IMR-90 (cell line): Measurements from ENCODE around the gene HSPB9. TPM values are rescaled to one million over a fixed set of nuclear protein-coding genes. Genes with fewer than 3 reads are reported as not detected.

Experiments used
- ATAC-seq: fragments of 200-7000 bp; cut with Tn5 transposase; 2 replicates; pipeline ENCODE4 v1.9.1; 2020; ENCODE audit warnings: low read depth, mild to moderate bottlenecking, moderate library complexity
- BruUV-seq: library from RNA; stranded (reverse); fragments of 400-500 nt; replicated peaks from 2 replicates; lab custom pipeline; 2021; lab: Mats Ljungman, UMichigan
- CTCF ChIA-PET: fragments of 300-600 bp; formaldehyde crosslinking; extraction: SDS; loops from one replicate; lab custom pipeline; 2021; ENCODE audit warnings: antibody characterized with exemption; lab: Yijun Ruan, JAX
- POLR2A ChIA-PET: fragments of 300-600 bp; sonication (Branson Sonifier 250); formaldehyde crosslinking; loops from one replicate; lab custom pipeline; 2022; ENCODE audit warnings: antibody characterized with exemption; ENCODE audit not compliant: unreplicated experiment; lab: Charles Lee
- DNase-seq: peaks from one replicate; pipeline ENCODE4 v3.0.0; 2013
- H2AFZ ChIP-seq: replicated peaks from 2 replicates; pipeline ENCODE3; 2013; ENCODE audit warnings: low read length, mild to moderate bottlenecking; ENCODE audit not compliant: poor library complexity
- H2AK5ac ChIP-seq: 2 replicates; pipeline ENCODE4 v1.6.1; 2013; ENCODE audit warnings: low read depth, low read length, inconsistent platforms
- H2AK9ac ChIP-seq: replicated peaks from 2 replicates; pipeline ENCODE3; 2013; ENCODE audit warnings: mild to moderate bottlenecking, low read depth, low read length, moderate library complexity; ENCODE audit not compliant: poor library complexity
- H2BK120ac ChIP-seq: 2 replicates; pipeline ENCODE4 v1.6.1; 2013; ENCODE audit warnings: low read depth, low read length, inconsistent platforms
- H2BK15ac ChIP-seq: 3 replicates; pipeline ENCODE4 v1.6.1; 2013; ENCODE audit warnings: low read depth, low read length, inconsistent platforms
- H2BK20ac ChIP-seq: 2 replicates; pipeline ENCODE4 v1.6.1; 2013; ENCODE audit warnings: low read depth, mild to moderate bottlenecking, inconsistent platforms, low read length, moderate library complexity
- H2BK5ac ChIP-seq: 2 replicates; pipeline ENCODE4 v1.6.1; 2013; ENCODE audit warnings: mild to moderate bottlenecking, low read depth, low read length, inconsistent platforms; ENCODE audit not compliant: poor library complexity, severe bottlenecking
- H3K14ac ChIP-seq: replicated peaks from 2 replicates; pipeline ENCODE4 v1.6.1; 2013; ENCODE audit warnings: low read depth, low read length, inconsistent platforms
- H3K18ac ChIP-seq: 2 replicates; pipeline ENCODE4 v1.6.1; 2013; ENCODE audit warnings: low read depth, low read length, control low read depth
- H3K23ac ChIP-seq: 2 replicates; pipeline ENCODE4 v1.6.1; 2013; ENCODE audit warnings: low read depth, low read length, inconsistent platforms
- H3K27ac ChIP-seq: 2 replicates; pipeline ENCODE4 v1.5.1; 2013; ENCODE audit warnings: mild to moderate bottlenecking, control low read depth, low read length; ENCODE audit not compliant: insufficient read depth
- H3K27me3 ChIP-seq: 2 replicates; pipeline ENCODE4 v1.6.1; 2013; ENCODE audit warnings: low read length; ENCODE audit not compliant: control insufficient read depth, insufficient read depth
- H3K36me3 ChIP-seq: 2 replicates; pipeline ENCODE4 v1.6.1; 2013; ENCODE audit warnings: low read length, mixed read lengths; ENCODE audit not compliant: control insufficient read depth, insufficient read depth
- H3K4ac ChIP-seq: 2 replicates; pipeline ENCODE4 v1.6.1; 2013; ENCODE audit warnings: low read depth, low read length, inconsistent platforms
- H3K4me1 ChIP-seq: 2 replicates; pipeline ENCODE4 v1.6.1; 2013; ENCODE audit warnings: low read length, mixed read lengths; ENCODE audit not compliant: control insufficient read depth, insufficient read depth
- H3K4me2 ChIP-seq: 2 replicates; pipeline ENCODE4 v1.6.1; 2013; ENCODE audit warnings: low read depth, mild to moderate bottlenecking, control low read depth, low read length, moderate library complexity
- H3K4me3 ChIP-seq: 2 replicates; pipeline ENCODE4 v1.5.1; 2013; ENCODE audit warnings: low read depth, mild to moderate bottlenecking, control low read depth, low read length, moderate library complexity; ENCODE audit not compliant: insufficient read depth
- H3K56ac ChIP-seq: 2 replicates; pipeline ENCODE4 v1.6.1; 2013; ENCODE audit warnings: low read length, inconsistent platforms; ENCODE audit not compliant: insufficient read depth; ENCODE audit errors: extremely low read depth
- H3K79me1 ChIP-seq, 2 experiments: 2 replicates each; pipeline ENCODE4 v1.6.1; 2013; ENCODE audit warnings: low read length in 2 of 2, inconsistent platforms in 1 of 2, low read depth in 1 of 2
- H3K9ac ChIP-seq: 2 replicates; pipeline ENCODE4 v1.6.1; 2013; ENCODE audit warnings: low read depth, low read length, control low read depth
- H3K9me1 ChIP-seq: 2 replicates; pipeline ENCODE4 v1.6.1; 2013; ENCODE audit warnings: low read length, inconsistent platforms; ENCODE audit not compliant: insufficient read depth
- H3K9me3 ChIP-seq: 2 replicates; pipeline ENCODE4 v1.6.1; 2013; ENCODE audit warnings: low read length; ENCODE audit not compliant: control insufficient read depth, insufficient read depth
- H4K20me1 ChIP-seq: 2 replicates; pipeline ENCODE4 v1.6.1; 2013; ENCODE audit warnings: low read length, inconsistent platforms; ENCODE audit not compliant: insufficient read depth
- H4K5ac ChIP-seq: 2 replicates; pipeline ENCODE4 v1.6.1; 2013; ENCODE audit warnings: mild to moderate bottlenecking, low read depth, low read length, control low read depth
- H4K8ac ChIP-seq, 2 experiments: 2 replicates each; pipeline ENCODE4 v1.6.1; 2013; ENCODE audit warnings: low read depth in 2 of 2, low read length in 2 of 2, control low read depth in 1 of 2, inconsistent platforms in 1 of 2
- H4K91ac ChIP-seq: 2 replicates; pipeline ENCODE4 v1.6.1; 2013; ENCODE audit warnings: low read depth, low read length, inconsistent platforms; ENCODE audit not compliant: insufficient read depth
- CEBPB ChIP-seq: IDR thresholded peaks from 2 replicates; pipeline ENCODE4 v1.6.1; 2012; ENCODE audit warnings: low read depth, low read length, improper control_type of control experiment
- CHD1 ChIP-seq: IDR thresholded peaks from 2 replicates; pipeline ENCODE4 v1.6.1; 2012; ENCODE audit warnings: low read depth, low read length, improper control_type of control experiment
- MAFK ChIP-seq: IDR thresholded peaks from 2 replicates; pipeline ENCODE4 v1.6.1; 2012; ENCODE audit warnings: low read depth, low read length, improper control_type of control experiment
- POLR2A ChIP-seq: IDR thresholded peaks from 2 replicates; pipeline ENCODE4 v1.6.1; 2012; ENCODE audit warnings: mild to moderate bottlenecking, low read depth, low read length
- SMC3 ChIP-seq: fragments of 150-350 bp; IDR thresholded peaks from 2 replicates; pipeline ENCODE4 v1.6.1; 2016; ENCODE audit warnings: low read depth, mild to moderate bottlenecking, antibody characterized with exemption, low read length, moderate library complexity
- WGBS, 2 experiments: methylation state at CpG; one replicate each; pipeline versions ENCODE4 v1.1.5 to v1.1.7; 2013; ENCODE audit warnings: missing lambda C conversion rate in 2 of 2; ENCODE audit not compliant: insufficient read length in 1 of 2; ENCODE audit errors: extremely low coverage in 2 of 2; 5-methylcytosine and 5-hydroxymethylcytosine counted together
- dilution Hi-C: fragments of 300-500 bp; cut with HindIII; formaldehyde crosslinking; loops from one replicate; pipeline ENCODE4 v1.14.3; 2018; ENCODE audit warnings: low sequenced_read_pairs; ENCODE audit not compliant: unreplicated experiment
- in situ Hi-C: fragments of 300-500 bp; cut with MboI; formaldehyde crosslinking; loops from 3 replicates; pipeline ENCODE4 v1.14.3; 2019; ENCODE audit warnings: low sequenced_read_pairs, inconsistent platforms, mixed read lengths
- intact Hi-C: fragments of 100-400 bp; cut with micrococcal nuclease; formaldehyde crosslinking; loops from 2 replicates; pipeline ENCODE4 v1.10.0; 2022
- polyA plus RNA-seq, 3 experiments: library from polyadenylated mRNA; depleted of rRNA; stranded (reverse); fragments of >200 nt; gene quantifications; 2 replicates each; pipeline ENCODE4 v1.2.3, GENCODE V29; 2012; ENCODE audit warnings: low replicate concordance in 1 of 3
- total RNA-seq: library from RNA; depleted of rRNA; stranded (reverse); fragments of >200 nt; gene quantifications from 2 replicates; pipeline ENCODE4 v1.2.3, GENCODE V29; 2012
- TF ChIP-seq, protein P1 (sequence below): fragments of 150-350 bp; IDR thresholded peaks from 2 replicates; pipeline ENCODE4 v1.6.1; 2017; ENCODE audit warnings: mild to moderate bottlenecking, antibody characterized with exemption, low read length, low read depth

Gene HSPB9
- total and polyA plus RNA-seq, 2 of the 4 experiments (the other 2 are of a cell fraction): not detected

- ATAC-seq: no peak
- H3K9ac ChIP-seq: no peak overlapping the region
- dilution Hi-C loops: no loop called here
- H4K20me1 ChIP-seq: no peaks in the 10 kb centered on the region
- H3K4me3 ChIP-seq: no peak overlapping the region
- TF ChIP-seq, protein P1, sequence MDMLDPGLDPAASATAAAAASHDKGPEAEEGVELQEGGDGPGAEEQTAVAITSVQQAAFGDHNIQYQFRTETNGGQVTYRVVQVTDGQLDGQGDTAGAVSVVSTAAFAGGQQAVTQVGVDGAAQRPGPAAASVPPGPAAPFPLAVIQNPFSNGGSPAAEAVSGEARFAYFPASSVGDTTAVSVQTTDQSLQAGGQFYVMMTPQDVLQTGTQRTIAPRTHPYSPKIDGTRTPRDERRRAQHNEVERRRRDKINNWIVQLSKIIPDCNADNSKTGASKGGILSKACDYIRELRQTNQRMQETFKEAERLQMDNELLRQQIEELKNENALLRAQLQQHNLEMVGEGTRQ: no peak
- TF ChIP-seq CHD1 (no peak), SMC3 (no peak), CEBPB (no peak), POLR2A (no peak), MAFK (no peak)
- no peak overlapping the region for H4K5ac ChIP-seq
- no peak overlapping the region for H2AK9ac ChIP-seq
- H3K79me1 ChIP-seq: no peaks in the 10 kb centered on the region
- no peak overlapping the region for H3K18ac ChIP-seq
- H3K9me1 ChIP-seq: 0 out of 2 replicates have a peak, but pooled peaks cover 3% of the 10 kb centered on the region
- no peak overlapping the region for H3K4ac ChIP-seq
- 88% methylated on average over 15 of the region's 19 CpGs; no CpG with 5 or more reads in 1 of the 2 experiments for WGBS, 2 experiments
- no peaks in the 10 kb centered on the region for H3K36me3 ChIP-seq
- H3K23ac ChIP-seq: no peak overlapping the region
- no peak overlapping the region for H2AFZ ChIP-seq
- intact Hi-C loops: no loop called here
- ChIA-PET POLR2A (no interaction called here), CTCF (no interaction called here)
- no TSS peak for BruUV-seq
- in situ Hi-C loops: no loop called here
- no peak overlapping the region for H2AK5ac ChIP-seq
- H4K91ac ChIP-seq: no peak overlapping the region
- no peak overlapping the region for H2BK5ac ChIP-seq
- no peaks in the 10 kb centered on the region for H3K4me1 ChIP-seq
- peaks cover 19% of the 10 kb centered on the region for H3K27me3 ChIP-seq
- H4K8ac ChIP-seq: no peak overlapping the region
- H3K4me2 ChIP-seq: no peak overlapping the region
- H2BK15ac ChIP-seq: no peak overlapping the region
- no peak overlapping the region for H3K56ac ChIP-seq
- no peak overlapping the region for H3K14ac ChIP-seq
- H2BK120ac ChIP-seq: no peak overlapping the region
- no peak overlapping the region for H3K27ac ChIP-seq
- no peaks in the 10 kb centered on the region for H3K9me3 ChIP-seq
- DNase-seq: no peak
- no peak overlapping the region for H2BK20ac ChIP-seq
Measured at GRCh38 chr17:42166196-42166763, 43.7 kb downstream of the HSPB9 start.
